ENCODE measurements around the gene SELPLG.
"Not testable (repeated sequence)": the region's sequence is repeated elsewhere in the genome, so short reads cannot be mapped to it uniquely, and the experiment has no call there.

The SELPLG gene

DNA sequence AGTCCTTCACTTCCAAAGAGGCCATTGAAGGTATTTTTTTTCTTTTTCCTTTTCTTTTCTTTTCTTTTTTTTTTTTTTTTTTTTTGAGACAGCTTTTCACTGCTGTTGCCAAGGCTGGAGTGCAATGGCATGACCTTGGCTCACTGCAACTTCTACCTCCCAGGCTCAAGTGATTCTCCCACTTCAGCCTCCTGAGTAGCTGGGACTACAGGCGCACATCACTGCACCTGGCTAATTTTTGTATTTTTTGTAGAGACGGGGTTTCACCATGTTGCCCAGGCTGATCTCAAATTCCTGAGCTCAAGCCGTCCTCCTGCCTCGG lies 14.8 kb downstream of the SELPLG start:
- DNase-seq (ENCODE audit: low read depth): not testable (repeated sequence)

DNA sequence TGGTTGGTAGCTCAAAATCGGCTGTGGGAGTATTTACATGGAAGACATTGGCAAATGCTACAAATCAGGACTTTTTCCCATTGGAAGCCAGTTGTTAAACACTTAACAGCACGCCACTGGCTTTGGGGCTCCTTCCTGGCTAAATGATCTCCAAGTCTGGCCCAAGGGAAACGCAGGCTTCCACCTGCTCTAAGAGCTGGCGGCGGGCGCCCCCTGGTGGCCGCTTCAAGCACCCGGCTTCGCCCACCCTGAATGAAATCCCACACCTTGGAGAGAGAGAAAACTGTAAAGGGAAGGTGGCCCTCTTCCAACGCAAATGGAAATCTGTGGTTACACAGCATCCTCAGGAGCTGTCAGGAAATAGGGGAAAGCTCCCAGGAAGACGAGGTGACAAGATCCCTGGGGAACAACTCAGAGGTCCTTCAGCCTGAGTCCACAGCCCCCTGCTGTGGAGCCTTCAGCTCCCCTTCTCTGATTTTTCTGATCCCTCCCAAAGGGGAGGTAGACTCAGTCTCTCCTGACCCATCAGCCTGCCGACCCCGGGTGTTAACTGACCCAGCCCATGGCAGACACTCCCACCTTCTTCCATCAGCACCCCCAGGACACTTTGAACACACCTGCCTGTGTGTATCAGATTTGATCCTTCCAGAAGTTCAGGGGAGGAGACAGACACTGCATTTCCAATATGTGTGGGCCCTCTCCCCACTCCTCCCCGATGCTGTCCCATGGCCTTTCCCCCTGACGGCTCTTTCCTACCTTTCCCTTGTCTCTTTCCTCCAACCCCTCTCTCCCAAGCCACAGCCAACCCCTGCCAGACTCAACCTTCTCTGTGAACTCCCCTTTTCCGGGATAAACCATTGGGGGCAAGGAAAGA lies 15.4 kb downstream of the SELPLG start:
- DNase-seq (ENCODE audit: low read depth): peak; percentile 56

DNA sequence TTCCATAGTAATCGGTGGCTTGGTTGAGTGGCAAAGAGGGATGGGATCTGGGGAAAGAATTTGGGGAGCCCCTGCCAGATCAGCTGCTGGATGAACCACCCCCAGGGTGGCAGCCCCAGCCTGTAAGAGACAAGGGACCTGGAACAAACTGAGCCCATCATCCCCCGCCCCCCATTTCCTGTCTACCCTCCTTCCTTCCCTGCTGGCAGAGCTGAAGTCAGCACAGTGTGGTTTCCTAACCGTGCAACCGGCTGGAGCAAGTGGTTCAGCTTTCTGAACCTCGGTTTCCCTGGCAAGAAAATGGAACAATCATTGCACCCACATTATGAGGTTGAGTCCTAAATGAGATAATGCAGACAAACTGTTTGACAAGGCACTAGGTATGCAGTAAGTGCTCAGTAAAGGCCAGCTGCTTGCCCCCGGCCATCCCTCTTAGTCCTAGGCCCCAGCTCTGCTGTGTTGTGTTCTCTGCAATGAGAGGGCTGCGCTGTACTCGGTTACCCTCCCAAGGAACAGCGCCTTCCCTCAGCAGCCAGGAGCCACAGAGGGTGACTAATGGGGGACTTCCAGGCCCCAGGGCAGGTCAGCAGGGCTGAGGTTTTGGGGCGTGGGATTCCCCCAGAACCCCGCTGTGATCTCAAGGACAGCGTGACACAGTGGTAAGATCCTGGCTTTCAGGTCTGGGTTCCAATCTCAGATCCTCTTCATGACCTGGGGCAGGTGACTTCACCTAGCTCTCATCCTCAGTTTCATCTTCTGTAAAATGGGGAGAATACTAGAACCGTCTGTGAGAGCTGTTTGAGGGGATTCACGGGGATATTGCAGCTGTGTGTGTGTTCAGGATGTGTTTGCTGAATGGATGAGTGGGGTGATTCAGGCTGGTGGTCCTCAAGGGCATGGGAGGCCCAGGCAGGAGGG lies 16.5 kb downstream of the SELPLG start:
- peak; percentile 55 for DNase-seq (ENCODE audit: low read depth)

DNA sequence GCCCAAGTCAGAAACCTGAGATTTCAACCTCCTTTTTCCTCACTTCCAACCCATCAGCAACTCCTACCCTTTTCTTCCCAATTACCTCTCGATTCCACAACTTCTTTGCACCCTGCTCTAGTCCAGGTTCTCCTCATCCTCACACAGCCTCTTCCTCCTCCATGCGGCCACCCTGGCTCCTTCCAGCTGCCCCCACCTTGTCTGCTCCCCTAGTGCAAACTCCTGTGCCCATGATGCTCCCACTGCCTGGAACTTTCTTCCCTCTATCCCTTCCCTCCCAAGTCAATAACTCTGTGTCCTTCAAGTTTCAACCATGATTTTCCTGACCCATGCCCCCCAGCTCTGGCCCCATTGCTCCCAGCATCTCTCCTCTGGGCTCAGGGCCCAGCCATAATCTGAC lies 17.3 kb downstream of the SELPLG start:
- no peak for DNase-seq (ENCODE audit: low read depth)

DNA sequence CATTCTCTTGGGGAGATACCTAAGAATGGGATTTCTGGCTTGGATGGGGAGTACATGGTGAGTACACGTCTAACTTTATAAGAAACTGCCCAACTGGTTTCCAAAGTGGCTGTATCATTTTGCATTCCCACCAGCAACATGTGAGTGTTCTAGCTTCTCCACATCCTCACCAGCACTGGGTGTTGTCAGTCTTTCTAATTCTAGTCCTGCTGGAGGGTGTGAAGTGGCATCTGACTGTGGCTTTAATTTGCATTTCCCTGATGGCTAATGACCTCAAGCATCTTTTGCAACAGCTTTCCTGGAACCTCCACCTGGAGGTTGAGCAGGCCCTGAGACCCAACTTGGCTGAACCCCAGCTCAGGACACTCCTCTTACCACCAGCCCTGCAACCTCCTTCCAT lies 17.8 kb downstream of the SELPLG start:
- no peak for DNase-seq (ENCODE audit: low read depth)

DNA sequence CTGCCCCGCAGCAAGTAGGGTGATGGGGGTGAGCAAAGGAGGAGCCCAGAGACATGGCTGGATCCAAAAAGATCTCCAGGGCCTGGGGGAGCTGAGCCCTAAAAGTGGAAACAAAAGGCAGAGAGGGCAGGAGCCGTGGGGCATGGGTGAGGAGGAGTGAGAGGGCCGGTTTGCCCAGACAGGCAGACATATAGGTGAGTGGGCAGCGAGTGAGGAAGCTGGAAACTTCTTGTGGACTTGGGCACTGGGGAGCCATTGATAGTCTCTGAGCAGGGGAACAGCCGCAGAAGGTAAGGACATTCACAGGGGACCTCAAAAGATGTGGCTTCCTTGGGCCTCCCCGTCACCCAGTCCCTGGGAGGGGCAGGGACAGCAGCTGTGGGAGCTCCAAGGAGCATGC lies 19.1 kb downstream of the SELPLG start:
- DNase-seq (ENCODE audit: low read depth): no peak

DNA sequence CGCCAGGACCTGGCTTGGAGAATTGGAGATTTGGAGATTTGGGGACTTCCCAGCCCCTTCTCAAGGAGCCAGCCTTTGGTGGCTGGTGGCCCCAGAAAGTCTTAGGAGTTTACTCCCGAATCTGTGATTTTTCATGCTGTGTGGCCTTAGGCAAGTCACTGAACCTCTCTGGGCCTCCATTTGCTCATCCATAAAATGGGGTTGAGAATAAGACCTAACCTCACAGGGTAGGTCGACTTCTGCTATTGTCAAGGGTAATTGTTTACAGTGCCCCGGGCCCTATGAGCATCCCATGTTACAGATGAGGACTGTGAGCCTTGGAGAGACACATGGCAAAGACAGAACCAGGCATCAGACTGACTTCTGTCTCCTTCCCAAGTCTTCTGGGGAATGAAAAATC lies 19.7 kb downstream of the SELPLG start:
- DNase-seq (ENCODE audit: low read depth): no peak

DNA sequence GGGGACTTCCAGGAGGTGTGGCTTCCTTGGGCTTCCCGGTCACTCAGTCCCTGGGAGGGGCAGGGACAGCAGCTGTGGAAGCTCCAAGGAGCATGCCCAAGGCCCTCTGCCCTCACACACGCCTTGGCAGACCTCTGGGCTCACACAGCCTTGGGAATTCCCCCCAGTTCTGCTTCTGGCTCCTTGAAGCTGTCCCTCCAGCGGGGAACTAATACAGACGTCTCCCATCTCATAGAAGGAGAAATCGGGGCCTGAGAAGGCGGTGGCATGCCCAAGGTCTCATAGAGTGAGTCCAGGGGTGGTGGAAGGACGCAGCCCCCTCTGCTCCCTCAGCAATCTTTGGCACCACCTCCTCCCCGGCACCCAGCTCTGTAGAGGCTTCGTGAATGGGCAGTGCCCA lies 20.1 kb downstream of the SELPLG start:
- no peak for DNase-seq (ENCODE audit: low read depth)

DNA sequence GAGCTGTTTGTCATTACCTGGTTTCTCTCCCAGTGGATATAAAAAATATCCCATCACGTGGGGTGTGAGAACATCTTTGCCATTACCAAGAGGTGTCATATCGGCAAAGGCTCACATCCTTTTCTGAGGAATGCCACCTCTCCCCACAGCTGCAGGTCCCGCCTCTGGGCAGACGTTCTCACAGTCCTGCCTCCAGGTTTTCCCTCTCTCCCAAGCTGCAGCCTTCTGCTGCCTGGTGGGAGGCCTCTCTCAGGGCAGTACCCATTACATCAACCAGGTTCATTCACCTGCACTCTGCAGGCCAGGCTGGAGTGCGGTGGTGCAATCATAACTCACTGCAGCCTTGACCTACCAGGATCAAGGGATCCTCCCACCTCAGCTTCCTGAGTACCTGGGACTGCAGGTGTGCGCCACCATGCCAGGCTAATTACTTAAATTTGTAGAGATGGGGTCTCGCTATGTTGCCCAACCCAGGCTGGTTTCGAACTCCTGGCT lies 20.9 kb downstream of the SELPLG start:
- no peak for DNase-seq (ENCODE audit: low read depth)

DNA sequence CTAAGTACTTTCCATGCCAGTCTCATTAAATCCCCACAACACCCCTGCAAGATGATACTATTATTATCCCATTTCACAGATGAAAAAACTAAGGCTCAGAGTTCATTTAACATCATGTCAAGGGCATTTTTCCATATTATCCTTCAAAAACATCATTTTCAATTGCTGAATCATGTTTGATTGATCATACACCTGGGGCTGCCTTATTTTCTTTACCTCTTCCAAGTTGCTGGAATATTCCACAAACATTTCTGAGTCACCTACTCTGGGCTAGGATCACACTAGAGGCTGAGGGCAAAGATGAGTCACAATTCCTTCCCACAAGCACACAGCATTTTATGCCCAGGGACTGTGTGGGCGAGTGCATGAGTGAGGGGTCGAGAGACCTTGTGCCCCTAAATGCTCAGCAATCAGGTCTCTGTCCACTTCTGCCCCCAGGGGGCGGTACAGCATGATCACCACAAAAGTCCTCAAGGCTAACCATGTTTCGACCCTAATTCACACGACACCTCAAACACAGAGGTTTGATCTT lies 21.7 kb downstream of the SELPLG start:
- no peak for DNase-seq (ENCODE audit: low read depth)

DNA sequence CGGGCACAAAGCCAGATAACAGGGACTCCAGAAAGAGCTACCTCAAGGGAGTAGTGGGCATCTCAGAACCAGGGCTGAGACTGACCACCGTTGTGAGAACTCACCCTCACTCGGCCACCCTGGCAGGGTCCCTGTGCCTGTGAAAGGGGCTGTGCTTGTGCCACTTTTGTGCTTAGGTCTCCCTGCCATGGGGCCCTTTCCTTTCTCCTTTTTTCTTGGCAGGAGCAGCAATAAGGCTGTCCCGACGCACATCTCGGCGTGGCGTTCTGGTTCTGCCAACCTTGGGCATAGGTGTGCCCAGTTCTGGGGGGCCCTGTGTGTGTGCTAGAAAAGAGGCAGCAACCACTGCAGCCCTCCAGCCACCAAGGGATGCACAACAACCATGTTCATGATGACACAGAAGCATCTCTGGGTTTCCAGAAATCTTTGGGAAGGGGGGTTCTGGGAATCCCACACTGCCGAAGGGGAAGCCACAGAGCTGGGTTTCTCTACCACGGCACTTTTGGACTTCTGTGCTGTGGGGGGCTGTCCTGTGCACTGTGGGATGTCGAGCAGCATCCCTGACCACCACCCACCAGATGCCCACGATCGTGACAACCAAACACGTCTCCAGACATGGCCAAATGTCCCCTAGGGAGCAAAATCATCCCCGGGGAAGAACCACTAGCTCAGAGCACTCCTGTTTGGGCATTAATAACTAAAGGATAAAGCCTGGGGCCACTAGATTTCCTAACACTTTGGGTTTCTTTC lies 22.7 kb downstream of the SELPLG start:
- DNase-seq (ENCODE audit: low read depth): no peak

DNA sequence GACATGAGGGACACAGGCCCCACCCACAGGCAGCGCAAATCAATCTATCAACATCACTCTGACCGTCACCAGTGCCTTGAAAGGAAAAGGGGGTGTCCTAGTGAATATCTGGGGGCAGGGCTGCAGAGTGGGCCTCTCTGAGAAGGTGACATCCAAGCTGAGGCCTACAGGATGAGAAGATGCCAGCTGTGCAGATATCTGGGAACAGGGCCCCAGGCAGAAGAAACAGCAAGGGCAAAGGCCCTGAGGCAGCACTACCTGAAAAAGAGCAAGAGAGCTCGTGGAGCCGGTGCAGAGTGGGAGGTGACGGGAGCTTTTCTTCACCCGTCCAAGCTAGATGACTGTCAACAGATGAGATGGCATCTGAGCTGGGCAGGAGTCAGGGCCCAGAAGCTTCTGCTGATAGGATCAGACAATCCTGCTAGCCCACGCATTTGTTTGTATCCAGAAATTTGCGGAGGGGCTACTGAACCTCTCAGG lies 23.3 kb downstream of the SELPLG start:
- DNase-seq (ENCODE audit: low read depth): no peak

DNA sequence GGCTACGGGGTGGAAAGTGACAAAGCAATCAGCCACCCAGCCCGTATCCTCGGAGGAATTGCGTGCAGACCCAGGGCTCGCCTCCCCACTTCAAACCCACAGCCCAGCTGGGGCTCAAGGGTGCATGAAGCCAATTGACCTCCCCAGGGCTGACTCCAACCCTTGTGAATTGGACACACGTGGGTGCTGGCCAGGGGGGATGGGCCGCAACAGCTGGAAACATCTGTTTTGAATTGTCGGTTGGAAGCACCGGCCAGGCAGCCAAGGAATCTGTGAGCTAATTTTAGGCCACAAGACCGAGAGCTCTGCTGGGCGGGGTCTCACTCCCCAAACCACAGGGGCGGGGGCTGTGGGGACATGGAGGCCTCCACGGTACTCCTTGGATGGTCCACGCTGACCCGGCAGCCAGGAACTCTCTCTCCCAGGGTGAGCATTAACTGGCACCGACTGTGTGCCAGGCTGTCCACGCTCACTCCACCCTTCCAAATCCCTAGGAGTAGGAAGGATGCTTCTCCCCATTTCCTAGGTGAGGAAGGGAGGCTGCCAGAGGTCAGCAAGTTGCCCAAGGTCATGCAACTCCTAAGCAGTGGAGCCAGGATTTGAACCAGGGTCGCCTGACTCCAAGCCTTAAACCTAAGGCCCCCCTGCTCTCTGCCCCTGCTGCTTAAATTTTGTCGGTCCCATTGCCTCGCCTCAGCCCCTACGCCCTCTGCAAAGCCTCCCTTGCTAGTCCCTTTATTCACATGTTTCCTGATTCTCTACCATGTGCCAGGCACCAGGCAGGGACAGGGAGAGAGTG lies 24.0 kb downstream of the SELPLG start:
- no peak for DNase-seq (ENCODE audit: low read depth)

DNA sequence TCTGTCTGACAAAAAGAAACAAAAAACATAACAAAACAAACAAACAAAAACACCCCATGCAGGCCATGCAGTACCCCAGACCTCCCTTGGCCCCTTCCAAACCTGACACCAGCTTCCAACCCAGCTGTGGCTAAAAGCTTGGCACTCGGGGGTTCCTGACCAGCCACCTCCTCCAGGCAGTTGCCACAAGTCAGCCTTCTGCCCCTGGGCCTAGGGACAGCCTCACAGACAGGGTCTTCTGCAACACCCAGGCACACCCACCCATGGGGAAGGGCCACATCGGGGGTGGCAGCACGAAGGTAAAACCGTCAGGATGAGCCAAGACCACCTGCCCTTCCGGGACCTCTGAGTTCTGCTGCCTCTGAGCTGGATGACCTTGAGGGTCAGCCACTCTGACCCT lies 25.1 kb downstream of the SELPLG start:
- no peak for DNase-seq (ENCODE audit: low read depth)

DNA sequence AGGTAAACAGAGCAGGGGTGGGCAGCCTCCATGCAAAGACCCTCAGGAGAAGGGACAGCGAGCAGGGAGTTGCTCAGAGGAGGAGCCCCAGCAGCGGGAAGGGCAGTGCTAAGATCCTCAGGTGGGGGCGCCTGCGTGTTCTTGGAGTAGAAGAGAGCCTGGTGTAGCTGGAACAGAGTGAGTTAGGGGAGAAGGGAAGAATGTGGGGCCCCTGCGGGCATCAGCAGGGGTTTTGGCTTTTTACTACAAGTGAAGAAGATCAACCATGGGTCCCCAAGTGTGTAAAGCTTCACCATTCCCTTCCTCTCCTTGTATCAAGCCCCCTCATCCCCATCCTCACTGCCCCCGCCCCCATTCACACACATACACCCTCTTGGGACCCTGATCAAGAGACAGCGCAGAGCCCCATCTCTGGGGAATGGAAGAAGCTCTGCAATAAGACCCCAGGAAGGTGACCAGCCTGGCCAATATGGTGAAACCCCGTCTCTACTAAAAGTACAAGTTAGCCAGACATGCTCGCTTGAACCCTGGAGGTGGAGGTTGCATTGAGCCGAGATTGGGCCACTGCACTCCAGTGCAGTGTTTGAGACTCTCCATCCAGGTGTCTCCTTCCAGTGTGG lies 25.6 kb downstream of the SELPLG start:
- DNase-seq (ENCODE audit: low read depth): no peak

DNA sequence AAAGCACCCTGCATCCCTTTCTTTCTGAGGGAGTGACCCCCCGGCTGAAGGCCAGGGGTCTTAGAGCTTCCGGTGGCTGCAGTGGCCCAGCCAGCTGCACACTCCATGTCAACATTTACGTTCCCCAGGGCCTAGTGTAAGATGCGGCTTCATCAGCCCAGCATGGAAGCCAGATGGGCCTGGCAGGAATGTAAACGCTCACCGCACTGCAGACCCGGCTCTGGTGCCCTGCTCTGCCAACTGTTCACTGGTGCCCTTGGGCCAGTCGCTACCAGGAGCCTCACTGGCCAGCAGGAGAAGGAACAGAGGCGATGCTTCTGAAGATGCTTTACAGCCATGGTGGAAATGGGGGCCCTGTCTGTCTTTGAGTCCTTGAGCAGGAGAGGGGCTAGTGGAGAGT lies 27.2 kb downstream of the SELPLG start:
- no peak for DNase-seq (ENCODE audit: low read depth)

DNA sequence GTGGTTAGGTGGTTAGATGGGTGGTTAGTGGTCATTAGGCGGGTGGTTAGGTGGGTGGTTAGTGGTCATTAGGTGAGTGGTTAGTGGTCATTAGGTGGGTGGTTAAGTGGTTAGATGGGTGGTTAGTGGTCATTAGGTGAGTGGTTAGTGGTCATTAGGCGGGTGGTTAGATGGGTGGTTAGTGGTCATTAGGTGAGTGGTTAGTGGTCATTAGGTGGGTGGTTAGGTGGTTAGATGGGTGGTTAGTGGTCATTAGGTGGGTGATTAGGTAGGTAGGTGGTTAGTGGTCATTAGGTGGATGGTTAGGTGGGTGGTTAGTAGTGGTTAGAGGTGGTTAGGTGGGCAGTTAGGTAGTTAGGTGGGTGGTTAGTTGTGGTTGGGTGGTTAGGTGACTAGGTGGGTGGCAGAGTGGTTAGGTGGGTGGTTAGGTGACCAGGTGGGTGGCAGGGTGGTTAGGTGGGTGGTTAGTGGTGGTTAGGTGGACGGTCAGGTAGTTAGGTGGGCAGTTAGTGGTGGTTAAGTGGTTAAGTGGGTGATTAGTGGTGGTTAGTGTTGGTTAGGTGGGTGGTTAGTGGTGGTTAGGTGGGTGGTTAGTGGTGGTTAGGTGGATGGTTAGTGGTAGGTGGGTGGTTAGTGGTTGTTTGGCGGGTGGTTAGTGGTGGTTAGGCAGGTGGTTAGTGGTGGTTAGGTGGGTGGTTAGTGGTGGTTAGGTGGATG lies 27.8 kb downstream of the SELPLG start:
- DNase-seq (ENCODE audit: low read depth): no peak

DNA sequence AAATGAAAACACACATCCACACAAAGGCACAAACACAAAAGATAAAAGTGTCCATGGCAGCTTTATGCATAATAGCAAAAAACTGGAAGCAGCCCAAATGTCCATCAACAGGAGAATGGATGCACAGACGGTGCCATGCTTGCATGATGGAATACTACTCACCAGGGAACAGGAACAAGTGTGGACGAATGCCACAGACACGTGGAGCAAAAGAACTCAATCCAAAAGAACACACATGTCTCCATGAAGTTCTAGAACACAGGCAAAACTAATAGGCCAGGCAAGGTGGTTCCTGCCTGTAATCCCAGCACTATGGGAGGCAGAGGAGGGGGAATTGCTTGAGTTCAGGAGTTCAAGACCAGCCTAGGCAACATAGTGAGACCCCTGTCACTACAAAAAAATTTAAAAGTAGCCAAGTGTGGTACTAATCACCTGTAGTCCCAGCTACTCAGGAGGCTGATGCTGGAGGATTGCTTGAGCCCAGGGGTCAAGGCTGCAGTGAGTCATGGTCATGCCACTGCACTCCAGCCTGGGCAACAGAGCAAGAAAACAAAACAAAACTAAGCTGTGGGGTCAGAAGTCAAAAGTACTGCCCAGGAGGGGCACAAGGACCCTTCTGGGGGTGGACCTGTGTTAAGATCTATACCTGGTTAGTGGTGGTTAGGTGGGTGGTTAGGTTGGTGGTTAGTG lies 28.5 kb downstream of the SELPLG start:
- no peak for DNase-seq (ENCODE audit: low read depth)

DNA sequence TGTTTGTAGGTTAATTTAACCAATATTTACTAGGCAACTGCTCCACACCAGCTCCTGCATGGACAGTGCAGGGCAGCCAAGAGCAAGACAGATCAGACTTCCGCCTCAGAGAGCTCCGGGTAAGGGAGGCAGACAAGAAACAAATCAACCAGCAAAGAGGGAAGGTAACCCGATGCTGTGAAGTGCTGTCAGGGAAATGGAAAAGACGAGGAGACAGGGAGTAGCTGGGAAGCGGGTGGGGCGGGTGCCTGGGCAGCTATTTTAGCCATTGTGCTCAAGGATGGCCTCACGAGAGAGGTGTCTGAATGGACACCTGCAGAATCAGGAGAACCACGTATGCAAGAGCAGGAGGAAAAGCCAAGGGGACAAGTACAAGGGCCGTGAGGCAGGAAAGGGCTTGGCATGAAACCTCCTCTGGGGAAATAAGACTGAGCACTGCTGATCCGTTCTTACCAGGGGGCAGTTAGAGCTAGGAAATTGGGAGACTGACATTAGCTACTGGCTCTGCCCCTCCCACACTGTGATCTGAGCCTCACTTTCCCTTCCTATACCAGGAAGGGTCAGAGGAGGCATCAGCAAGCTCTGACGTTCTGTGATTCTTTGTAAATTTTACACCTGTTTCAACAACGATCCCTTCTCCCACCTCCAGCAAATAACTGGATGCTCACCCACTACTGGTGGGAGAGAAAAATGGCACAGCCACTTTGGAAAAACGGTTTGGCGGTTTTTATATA lies 29.3 kb downstream of the SELPLG start:
- no peak for DNase-seq (ENCODE audit: low read depth)
